GM18870 (cell line): Measurements from ENCODE around the gene GSKIP.
"Not testable (repeated sequence)": the region's sequence is repeated elsewhere in the genome, so short reads cannot be mapped to it uniquely, and the experiment has no call there.

Experiments used
- ATAC-seq: cut with Tn5 transposase; IDR thresholded peaks from one replicate; pipeline ENCODE4 v1.9.1; 2021; ENCODE audit warnings: moderate library complexity; ENCODE audit not compliant: unreplicated experiment

Gene GSKIP

GRCh38 chr14:96362965-96363750, at the start of gene GSKIP, which contains the start of gene ATG2B:
GSKIP (plus strand) TSS chr14:96363526; CDS start chr14:96382248, 18,722 bp downstream.
ATG2B (minus strand) TSS chr14:96363341; CDS start chr14:96362976, 365 bp downstream.
- peak; percentile 55 for ATAC-seq

- no peak for ATAC-seq
Observed at GRCh38 chr14:96316087-96316486, 47.2 kb upstream of the GSKIP start.

- no peak for ATAC-seq
Observed at GRCh38 chr14:96318836-96319235, 44.5 kb upstream of the GSKIP start.

DNA sequence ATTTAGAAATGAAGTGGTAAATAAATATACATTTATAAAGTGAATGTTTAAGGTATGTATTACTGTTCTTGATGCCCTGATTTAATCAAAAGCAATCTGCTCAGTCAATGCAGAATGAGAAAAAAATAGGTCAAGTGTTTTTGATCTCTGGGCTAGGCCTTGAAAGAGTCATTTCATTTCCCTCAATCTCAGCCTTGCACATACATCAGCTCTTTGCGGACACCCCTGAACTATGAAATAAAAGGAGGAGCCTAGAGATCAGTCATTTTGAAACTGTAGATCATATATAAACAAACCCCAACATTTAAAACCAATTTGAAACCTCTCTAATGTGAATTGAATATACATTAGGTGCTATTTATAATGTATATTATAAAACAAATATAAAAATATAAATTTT, 42.7 kb upstream of the GSKIP start:
- no peak for ATAC-seq

DNA sequence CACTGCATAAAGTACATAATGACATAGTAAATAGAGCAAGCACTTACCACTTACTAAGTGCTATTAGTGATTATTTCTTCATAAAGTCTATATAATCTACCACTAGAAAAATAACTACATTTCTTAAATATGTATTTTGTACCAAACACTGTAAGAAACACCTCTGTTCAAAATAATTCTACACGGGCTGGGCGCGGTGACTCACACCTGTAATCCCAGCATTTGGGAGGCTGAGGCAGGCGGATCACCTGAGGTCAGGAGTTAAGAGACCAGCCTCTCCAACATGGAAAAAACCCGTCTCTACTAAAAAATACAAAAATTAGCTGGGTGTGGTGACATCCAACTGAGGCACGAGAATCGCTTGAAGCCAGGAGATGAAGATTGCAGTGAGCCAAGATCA, 39.1 kb upstream of the GSKIP start:
- ATAC-seq = no peak

- no peak for ATAC-seq
Observed at GRCh38 chr14:96338551-96338950, 24.8 kb upstream of the GSKIP start.

- ATAC-seq = no peak
Observed at GRCh38 chr14:96341323-96341722, 22.0 kb upstream of the GSKIP start.

- no peak for ATAC-seq
Observed at GRCh38 chr14:96345669-96346068, 17.7 kb upstream of the GSKIP start.

- not testable (repeated sequence) for ATAC-seq
Observed at GRCh38 chr14:96347957-96348356, 15.4 kb upstream of the GSKIP start.

DNA sequence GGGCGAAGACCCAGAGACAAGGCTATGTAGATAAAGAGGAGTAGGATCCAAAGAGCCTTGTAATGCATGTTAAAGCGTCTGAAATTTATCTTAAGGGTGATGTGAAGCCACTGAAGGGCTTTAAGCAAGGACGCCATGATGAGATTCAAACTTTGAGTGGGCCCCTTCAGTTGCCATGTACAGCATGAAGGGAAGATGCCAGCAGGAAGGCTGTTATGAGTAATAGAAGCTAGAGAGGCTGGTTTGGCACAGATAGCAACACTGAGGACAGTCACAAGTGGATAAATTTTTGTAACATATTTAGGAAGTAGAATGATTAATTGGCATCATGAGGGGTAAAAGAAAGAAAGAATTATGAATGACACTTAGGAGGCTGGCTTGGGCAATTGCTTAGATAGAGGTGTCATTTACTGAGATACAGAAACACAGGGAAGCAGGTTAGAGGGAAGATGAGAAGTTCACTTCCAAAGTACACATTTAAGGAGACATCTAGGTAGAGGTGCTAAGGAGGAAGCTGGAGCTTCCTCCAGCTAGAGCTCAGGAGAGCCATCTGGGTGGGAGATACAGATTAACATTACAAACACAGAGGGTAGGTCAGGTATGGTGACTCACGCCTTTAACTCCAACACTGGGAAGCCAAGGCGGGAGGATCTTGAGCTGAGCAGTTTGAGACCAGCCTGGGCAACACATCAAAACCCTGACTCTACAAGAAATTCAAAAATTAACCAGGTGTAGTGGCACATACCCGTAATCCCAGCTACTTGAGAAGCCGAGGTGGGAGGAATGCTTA, 13.8 kb upstream of the GSKIP start:
- ATAC-seq = no peak

GRCh38 chr14:96351986-96352385, 11.3 kb upstream of the GSKIP start:
- ATAC-seq = no peak

GRCh38 chr14:96352708-96353107, 10.6 kb upstream of the GSKIP start:
- ATAC-seq = no peak

- ATAC-seq = no peak
Observed at GRCh38 chr14:96354246-96354645, 9.1 kb upstream of the GSKIP start.

GRCh38 chr14:96357216-96357615, 6.1 kb upstream of the GSKIP start:
- ATAC-seq = no peak

DNA sequence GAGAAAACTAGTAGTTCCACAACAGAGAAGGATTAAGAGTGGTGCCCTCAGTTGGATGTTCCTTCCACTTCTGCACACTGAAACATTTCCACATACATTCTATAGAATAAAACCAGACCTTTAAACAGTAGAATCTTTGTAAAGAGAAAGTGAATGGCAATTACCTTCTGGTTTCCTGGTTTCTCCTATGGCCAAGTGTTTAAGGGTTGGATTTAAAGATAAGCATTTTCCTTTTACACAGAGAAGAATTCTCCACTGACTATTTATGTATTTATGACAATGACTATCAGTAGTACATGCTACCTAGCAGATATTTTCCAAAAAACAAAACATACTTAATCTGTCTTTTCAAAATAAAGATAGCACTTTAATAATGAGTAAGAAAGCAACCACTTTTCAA, 3.4 kb upstream of the GSKIP start:
- no peak for ATAC-seq

DNA sequence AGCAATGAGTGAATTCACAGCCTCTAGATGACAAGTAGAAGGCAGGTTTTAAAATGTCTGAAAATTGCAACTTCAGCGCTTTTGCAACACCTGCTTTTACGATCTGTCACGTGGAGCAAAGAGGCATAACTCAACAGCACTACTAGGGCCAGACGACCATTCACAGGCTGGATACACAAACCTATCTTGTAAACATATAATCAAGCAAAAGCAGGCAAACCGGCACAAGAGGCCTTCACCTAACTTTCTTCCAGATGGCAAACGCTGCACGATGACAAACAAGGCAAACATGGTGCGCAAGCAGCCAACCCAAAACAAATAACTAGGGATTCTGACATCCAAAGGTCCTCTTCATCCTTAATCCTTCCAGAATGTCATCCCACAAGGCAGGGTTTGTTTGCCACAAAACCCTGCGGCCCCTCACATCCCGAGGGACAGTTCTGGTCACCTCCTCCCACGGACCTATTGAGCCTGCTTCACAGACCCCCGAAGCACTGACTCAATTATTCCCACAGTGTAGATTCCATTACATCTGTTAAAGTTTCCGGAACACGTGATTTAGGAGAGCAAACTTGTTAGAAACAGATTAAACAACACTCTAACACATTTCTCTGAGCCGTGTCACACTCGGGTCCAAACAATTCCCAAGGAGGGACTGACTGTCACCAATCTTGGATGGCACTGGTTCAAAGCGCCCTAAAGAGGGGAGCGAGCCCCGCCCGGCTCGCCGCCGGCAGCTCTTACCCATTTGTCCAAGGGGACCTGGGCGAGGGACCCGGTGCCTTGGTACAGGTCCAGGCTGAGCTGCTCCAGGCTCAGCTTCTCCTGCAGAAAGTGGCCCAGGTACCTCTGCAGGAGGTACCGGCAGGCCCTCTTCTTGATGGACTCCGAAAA, 1.0 kb upstream of the GSKIP start:
- peak; percentile 34 for ATAC-seq

DNA sequence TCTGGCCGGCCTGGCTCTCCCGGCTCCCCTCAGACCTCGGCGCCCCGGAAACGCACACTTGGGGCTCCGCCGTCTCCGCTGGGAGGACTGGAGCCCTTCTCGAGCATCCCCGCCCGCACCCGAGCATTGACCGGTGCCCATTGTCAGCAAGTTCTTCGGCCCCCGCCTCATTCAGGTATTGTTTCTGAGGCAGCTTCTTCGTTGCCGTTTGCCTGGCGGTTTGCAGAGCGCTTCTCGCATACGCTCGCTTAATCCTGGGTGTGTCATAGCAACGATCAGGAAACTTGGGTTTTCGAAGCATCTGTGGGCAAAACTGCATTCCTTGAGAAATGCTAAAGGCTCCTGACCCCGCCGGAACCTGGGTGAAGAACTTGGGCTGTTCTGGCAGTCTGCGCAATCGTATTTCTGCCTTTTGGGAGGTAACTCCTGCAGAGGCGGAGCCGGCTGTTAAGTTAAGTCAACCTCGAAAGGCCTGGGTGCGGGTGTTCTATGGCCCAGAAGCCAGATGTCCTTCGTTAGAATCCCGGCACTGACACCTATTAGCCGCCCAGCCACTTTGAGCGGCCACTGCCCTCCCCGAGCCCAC, 518 bp downstream of the GSKIP start:
- peak; percentile 15 for ATAC-seq

GRCh38 chr14:96364962-96365361, 1.6 kb downstream of the GSKIP start:
- ATAC-seq = no peak

- no peak for ATAC-seq
Observed at GRCh38 chr14:96368534-96368933, 5.2 kb downstream of the GSKIP start.

- ATAC-seq = no peak
Observed at GRCh38 chr14:96370528-96370927, 7.2 kb downstream of the GSKIP start.

GRCh38 chr14:96373538-96373937, 10.2 kb downstream of the GSKIP start:
- no peak for ATAC-seq
